ENCODE measurements around the gene NAALADL2. TPM values are rescaled to one million over a fixed set of nuclear protein-coding genes. Genes with fewer than 3 reads are reported as not detected.

The NAALADL2 gene
- total RNA-seq, 6 donors from 2014 or later, result 4.4 to 12.6 (median 6.3) TPM

DNA sequence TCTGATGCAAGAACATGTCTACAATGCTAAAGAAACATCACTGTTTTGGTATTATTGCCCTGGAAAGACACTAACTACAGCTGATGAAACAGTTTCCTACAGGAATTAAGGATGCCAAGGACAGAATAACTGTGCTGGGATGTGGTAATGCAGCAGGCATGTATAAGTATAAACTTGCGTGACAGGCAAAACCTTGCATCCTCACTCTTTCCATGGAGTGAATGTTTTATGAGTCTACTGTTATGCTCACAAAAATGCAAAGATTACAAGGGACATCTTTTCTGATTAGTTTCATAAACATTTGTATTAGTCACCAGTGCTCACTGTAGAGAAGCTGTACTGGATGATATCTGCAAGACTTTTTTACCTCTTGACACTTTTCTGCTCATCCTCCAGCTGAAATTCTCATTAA lies 143.6 kb downstream of the NAALADL2 start:
- TF ChIP-seq POLR2AphosphoS5 (IDR thresholded peaks at IDR 0.05) (no peak), EP300 (IDR thresholded peaks at IDR 0.05) (no peak), CTCF (IDR thresholded peaks at IDR 0.05) (no peak), POLR2A (IDR thresholded peaks at IDR 0.05) (no peak)
- no peaks in the 10 kb centered on the region for H3K4me1 ChIP-seq
- H3K27ac ChIP-seq, result no peak overlapping the region
- DNase-seq (no peak), ATAC-seq (ENCODE audit: low FRiP score in 2 of 2) (no peak)
- no peaks in the 10 kb centered on the region for H3K36me3 ChIP-seq
- no peaks in the 10 kb centered on the region for H3K27me3 ChIP-seq
- H3K9me3 ChIP-seq, result no peaks in the 10 kb centered on the region
- WGBS, 2 donors, result 85 to 89% methylated on average over 1 of the region's 1 CpG
- H3K4me3 ChIP-seq, result no peak overlapping the region

GRCh38 chr3:175003590-175003989 lies 144.5 kb downstream of the NAALADL2 start:
- H3K27me3 ChIP-seq, result no peaks in the 10 kb centered on the region
- no peak for TF ChIP-seq POLR2A (IDR thresholded peaks at IDR 0.05)
- TF ChIP-seq CTCF (IDR thresholded peaks at IDR 0.05), result no peak
- TF ChIP-seq EP300 (IDR thresholded peaks at IDR 0.05), result no peak
- TF ChIP-seq POLR2AphosphoS5 (IDR thresholded peaks at IDR 0.05), result no peak
- H3K9me3 ChIP-seq, result no peaks in the 10 kb centered on the region
- no peak overlapping the region for H3K27ac ChIP-seq
- no peak for DNase-seq
- 93 to 98% methylated on average over 2 of the region's 2 CpGs for WGBS, 2 donors
- no peaks in the 10 kb centered on the region for H3K36me3 ChIP-seq
- H3K4me1 ChIP-seq, result no peaks in the 10 kb centered on the region
- ATAC-seq (ENCODE audit: low FRiP score in 2 of 2), result no peak
- no peak overlapping the region for H3K4me3 ChIP-seq

- no peak overlapping the region for H3K4me3 ChIP-seq
- 23 to 41% methylated on average over 1 of the region's 1 CpG for WGBS, 2 donors
Measured at GRCh38 chr3:175005193-175005592, 146.1 kb downstream of the NAALADL2 start.

DNA sequence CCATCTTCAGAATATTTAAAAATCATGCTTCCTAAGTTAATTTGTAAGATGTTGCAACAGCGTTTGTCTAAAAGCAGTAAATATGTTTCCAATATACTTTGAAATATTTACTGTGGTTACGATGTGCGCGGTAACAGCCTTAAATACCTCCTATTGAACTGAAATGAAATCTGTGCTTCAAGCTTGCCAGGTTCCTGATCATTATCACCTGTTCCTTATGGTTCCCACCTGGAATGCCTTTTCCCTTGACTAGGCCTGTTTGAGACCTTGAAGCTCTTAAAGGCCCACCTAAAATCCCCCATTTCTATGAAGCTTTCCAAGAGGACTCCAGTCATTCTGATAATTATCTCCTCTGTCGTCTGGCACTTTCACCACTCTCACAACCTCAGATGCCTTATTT lies 146.7 kb downstream of the NAALADL2 start:
- no peak for TF ChIP-seq EP300 (IDR thresholded peaks at IDR 0.05)
- TF ChIP-seq POLR2A (IDR thresholded peaks at IDR 0.05), result no peak
- TF ChIP-seq POLR2AphosphoS5 (IDR thresholded peaks at IDR 0.05), result no peak
- TF ChIP-seq CTCF (IDR thresholded peaks at IDR 0.05), result no peak
- H3K4me1 ChIP-seq, result no peaks in the 10 kb centered on the region
- WGBS, 2 donors, result 80 to 84% methylated on average over 5 of the region's 5 CpGs
- no peaks in the 10 kb centered on the region for H3K36me3 ChIP-seq
- H3K9me3 ChIP-seq, result no peaks in the 10 kb centered on the region
- no peak for ATAC-seq (ENCODE audit: low FRiP score in 2 of 2)
- H3K4me3 ChIP-seq, result no peak overlapping the region
- no peaks in the 10 kb centered on the region for H3K27me3 ChIP-seq
- no peak overlapping the region for H3K27ac ChIP-seq
- DNase-seq, result no peak

More at GRCh38 chr3:175005193-175005592, 146.1 kb downstream of the NAALADL2 start:
- Histone ChIP-seq H3K27me3 (no peaks in the 10 kb centered on the region), H3K36me3 (no peaks in the 10 kb centered on the region), H3K9me3 (no peaks in the 10 kb centered on the region), H3K27ac (no peak overlapping the region), H3K4me1 (no peaks in the 10 kb centered on the region)
- no peak for ATAC-seq (ENCODE audit: low FRiP score in 2 of 2)
- no peak for DNase-seq
- TF ChIP-seq POLR2AphosphoS5 (IDR thresholded peaks at IDR 0.05) (no peak), EP300 (IDR thresholded peaks at IDR 0.05) (no peak), POLR2A (IDR thresholded peaks at IDR 0.05) (no peak), CTCF (IDR thresholded peaks at IDR 0.05) (no peak)

- no peak overlapping the region for H3K4me3 ChIP-seq
- no peak for ATAC-seq (ENCODE audit: low FRiP score in 2 of 2)
- no peaks in the 10 kb centered on the region for H3K4me1 ChIP-seq
- DNase-seq, result no peak
- H3K27me3 ChIP-seq, result no peaks in the 10 kb centered on the region
- WGBS, 2 donors, result 97 to 100% methylated on average over 1 of the region's 1 CpG
- H3K9me3 ChIP-seq, result no peaks in the 10 kb centered on the region
- no peaks in the 10 kb centered on the region for H3K36me3 ChIP-seq
- no peak overlapping the region for H3K27ac ChIP-seq
- TF ChIP-seq POLR2AphosphoS5 (IDR thresholded peaks at IDR 0.05) (no peak), POLR2A (IDR thresholded peaks at IDR 0.05) (no peak), CTCF (IDR thresholded peaks at IDR 0.05) (no peak), EP300 (IDR thresholded peaks at IDR 0.05) (no peak)
Measured at GRCh38 chr3:175007306-175007705, 148.2 kb downstream of the NAALADL2 start.

Data from upper lobe of left lung (tissue), 6 donors.